ENCODE results near the gene CDH1.
A peak's percentile ranks its signal among the peaks of the same experiment; 100 is the strongest.
"Not testable (repeated sequence)": the region's sequence is repeated elsewhere in the genome, so short reads cannot be mapped to it uniquely, and the experiment has no call there.

CDH1 gene

DNA sequence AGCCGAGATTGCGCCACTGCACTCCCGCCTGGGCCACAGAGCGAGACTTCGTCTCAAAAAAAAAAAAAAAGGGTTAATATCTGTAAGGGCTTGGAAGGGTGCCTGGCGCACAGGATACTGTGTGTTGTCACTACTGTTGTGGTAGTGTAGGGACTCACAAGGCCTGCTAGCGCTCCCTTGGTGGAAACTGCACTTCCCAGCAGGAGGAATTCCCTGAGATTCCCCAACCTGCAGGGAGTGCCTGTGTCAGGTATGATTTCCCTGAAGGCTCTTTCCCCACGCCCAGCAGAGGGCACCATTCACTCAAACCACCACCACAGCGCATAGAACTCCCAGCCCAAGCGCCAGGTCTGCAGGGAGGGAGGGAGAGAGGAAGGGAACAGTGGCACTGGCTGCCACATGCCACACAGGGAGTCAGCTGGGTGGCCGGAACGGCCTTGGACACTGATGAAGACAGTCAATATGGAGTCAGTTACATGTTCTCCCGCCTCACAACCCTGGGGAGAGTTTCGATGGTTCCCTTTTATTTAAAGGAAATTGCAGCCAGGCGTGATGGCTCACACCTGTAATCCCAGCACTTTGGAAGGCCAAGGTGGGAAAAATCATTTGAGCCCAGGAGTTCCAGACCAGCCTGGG is 32.7 kb upstream of the CDH1 start:
- TF ChIP-seq, protein P1, sequence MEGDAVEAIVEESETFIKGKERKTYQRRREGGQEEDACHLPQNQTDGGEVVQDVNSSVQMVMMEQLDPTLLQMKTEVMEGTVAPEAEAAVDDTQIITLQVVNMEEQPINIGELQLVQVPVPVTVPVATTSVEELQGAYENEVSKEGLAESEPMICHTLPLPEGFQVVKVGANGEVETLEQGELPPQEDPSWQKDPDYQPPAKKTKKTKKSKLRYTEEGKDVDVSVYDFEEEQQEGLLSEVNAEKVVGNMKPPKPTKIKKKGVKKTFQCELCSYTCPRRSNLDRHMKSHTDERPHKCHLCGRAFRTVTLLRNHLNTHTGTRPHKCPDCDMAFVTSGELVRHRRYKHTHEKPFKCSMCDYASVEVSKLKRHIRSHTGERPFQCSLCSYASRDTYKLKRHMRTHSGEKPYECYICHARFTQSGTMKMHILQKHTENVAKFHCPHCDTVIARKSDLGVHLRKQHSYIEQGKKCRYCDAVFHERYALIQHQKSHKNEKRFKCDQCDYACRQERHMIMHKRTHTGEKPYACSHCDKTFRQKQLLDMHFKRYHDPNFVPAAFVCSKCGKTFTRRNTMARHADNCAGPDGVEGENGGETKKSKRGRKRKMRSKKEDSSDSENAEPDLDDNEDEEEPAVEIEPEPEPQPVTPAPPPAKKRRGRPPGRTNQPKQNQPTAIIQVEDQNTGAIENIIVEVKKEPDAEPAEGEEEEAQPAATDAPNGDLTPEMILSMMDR (IDR thresholded peaks at IDR 0.05; ENCODE audit: extremely low read depth, missing control alignments), result peak; percentile 58
- peak; percentile 74 for DNase-seq (ENCODE audit: low spot score)

DNA sequence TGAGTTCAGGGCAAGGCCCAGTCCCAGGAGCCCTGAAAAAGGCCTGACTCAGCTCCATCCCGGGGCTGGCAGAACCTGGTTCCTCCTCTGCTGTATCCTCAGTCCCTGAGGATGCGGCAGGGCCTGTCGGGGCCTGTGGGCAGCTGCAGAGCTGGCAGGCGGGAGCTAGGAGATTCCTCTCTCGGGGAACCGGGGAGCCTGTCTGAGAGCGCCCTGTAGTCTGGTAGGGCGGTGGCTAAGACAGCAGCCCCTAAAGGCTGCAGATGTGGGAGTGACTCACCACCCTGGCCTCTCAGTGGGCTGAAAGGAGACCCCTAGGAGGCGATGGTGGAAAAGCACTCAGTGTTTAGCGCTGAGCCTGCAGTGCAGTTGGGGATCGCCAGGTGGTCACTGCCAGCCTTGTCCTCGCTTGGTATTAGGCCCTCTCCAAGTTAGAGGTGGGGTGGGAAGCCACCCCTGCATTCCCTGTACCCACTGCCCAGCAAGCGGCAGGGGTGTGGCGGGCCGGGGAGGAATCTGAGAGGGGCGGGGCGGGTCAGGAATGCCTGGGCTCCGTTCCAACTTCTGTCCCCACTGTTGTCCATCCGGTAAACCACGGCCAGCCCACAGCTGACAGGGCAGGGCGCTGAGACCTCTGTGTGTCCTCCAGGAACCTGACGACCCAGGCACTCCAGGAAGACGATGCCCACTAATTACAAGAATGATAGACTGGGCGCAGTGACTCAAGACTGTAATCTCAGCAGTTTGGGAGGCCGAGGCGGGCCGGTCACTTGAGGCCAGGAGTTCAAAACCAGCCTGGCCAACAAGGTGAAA is 29.5 kb upstream of the CDH1 start:
- TF ChIP-seq, protein P1 (IDR thresholded peaks at IDR 0.05; ENCODE audit: extremely low read depth, missing control alignments), result no peak
- DNase-seq (ENCODE audit: low spot score), result no peak

DNA sequence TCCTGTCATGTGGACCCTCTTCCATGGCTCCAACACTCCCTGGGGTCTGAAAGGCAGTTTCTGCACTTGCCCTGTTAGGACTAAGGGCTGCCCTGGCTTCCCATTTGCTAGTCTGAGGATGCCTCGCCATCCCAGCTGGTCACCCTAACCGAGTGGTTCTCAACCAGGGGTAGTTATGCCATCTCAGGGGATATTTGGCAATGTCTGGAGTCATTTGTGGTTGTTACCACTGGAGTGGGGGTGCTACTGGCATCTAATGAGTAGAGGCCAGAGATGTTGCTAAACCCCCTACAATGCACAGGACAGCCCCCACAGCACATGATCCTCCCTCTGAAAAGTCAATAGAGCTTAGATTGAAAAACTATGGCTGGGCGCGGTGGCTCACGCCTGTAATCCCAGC is 26.9 kb upstream of the CDH1 start:
- TF ChIP-seq, protein P1 (IDR thresholded peaks at IDR 0.05; ENCODE audit: extremely low read depth, missing control alignments), result no peak
- no peak for DNase-seq (ENCODE audit: low spot score)

DNA sequence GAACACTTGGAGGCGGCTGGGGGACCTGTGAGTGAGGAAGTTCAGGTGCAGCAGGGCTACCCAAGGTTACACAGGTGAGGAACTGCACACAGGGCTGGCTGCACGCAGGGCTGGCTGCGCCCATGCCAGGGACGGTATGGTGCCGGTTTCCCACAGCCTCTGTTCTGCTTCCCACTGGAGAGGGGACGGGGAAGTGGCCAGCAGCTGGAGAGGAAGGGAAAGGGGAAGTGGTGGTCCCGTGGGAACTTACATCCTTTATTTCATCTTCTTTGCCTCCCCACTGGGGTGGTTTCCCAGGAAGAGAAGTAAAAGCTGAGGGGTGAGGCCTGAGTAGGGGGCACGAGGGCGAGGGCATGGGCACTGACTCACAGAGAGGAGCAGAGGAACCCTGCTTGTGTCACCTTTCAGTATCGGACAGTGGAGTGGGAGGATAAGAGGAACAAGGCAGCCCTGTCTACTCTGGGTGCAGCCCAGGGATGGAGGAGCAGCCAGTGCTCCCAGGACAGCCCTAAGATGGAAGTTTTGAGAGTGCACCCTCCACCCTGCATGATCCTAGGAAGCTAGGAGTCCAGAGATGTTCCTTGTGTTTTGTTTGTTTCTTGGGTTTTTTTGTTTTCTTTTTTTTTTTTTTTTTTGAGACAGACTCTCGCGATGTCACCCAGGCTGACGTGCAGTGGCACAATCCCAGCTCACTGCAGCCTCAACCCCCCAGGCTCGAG is 25.5 kb upstream of the CDH1 start:
- TF ChIP-seq, protein P1 (IDR thresholded peaks at IDR 0.05; ENCODE audit: extremely low read depth, missing control alignments), result no peak
- no peak for DNase-seq (ENCODE audit: low spot score)

DNA sequence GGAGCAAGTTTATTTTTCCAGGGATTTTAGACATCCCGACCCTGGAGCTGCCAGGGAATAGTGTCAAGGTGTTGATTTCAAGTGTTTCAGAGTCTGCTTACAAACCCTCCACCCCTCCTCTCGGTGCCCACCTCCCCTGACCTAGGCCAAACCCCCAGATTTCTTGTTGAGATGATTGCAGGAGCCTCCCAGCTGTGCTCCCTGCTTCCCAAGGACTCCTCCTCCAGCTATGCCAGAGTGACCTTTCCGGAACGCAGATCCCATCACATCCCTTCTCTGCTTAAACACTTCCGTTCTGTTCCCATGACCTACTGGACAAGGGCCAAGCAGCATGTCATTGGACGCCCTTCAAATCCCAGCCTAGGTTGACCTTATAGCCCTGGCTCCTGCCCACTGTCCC is 23.7 kb upstream of the CDH1 start:
- TF ChIP-seq, protein P1 (IDR thresholded peaks at IDR 0.05; ENCODE audit: extremely low read depth, missing control alignments), result no peak
- DNase-seq (ENCODE audit: low spot score), result no peak

DNA sequence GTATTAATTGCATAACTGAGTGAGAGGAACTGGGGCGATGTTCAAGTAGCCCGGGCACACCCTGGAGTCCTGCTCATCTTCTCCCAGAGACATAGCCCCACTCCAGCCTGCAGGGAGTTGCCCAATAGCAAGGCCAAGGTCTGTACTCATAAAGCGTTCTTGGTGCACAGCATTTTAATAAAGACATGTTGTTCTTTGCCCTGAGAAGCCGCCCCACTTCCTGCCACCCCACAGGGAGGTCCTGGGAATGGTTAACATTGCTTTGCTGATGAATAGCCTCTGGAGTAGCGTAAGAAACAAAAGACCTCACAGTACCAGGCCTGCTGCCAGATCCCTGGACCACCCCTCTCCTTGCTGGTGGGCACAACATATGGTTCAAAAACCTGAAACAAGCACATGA is 21.6 kb upstream of the CDH1 start:
- TF ChIP-seq, protein P1 (IDR thresholded peaks at IDR 0.05; ENCODE audit: extremely low read depth, missing control alignments), result no peak
- DNase-seq (ENCODE audit: low spot score), result no peak

DNA sequence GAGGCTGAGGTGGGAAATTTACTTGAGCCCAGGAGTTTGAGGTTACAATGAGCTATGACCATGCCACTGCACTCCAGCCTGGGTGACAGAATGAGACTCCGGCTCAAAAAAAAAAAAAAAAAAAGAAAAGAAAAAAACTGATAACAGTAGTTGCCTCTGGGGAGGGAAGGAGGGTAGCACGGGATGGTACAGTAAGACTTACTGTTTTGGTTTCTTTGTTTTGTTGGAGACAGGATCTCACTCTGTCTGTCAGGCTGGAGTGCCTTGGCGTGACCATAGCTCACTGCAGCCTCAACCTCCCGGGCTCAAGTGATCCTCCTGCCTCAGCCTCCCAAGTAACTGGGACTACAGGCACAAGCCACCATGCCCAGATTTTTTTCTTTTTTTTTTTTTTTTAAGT is 20.6 kb upstream of the CDH1 start:
- not testable (repeated sequence) for DNase-seq (ENCODE audit: low spot score)

Measured in GM20000 (cell line).